ENCODE data around the gene WDHD1. TPM values are rescaled to one million over a fixed set of nuclear protein-coding genes. Genes with fewer than 3 reads are reported as not detected.

Gene WDHD1
- total RNA-seq, 5 donors from 2014 or later (not counting 1 experiment from before 2014, with no cell fraction given) = 2.5 to 6.1 (median 4.9) TPM

DNA sequence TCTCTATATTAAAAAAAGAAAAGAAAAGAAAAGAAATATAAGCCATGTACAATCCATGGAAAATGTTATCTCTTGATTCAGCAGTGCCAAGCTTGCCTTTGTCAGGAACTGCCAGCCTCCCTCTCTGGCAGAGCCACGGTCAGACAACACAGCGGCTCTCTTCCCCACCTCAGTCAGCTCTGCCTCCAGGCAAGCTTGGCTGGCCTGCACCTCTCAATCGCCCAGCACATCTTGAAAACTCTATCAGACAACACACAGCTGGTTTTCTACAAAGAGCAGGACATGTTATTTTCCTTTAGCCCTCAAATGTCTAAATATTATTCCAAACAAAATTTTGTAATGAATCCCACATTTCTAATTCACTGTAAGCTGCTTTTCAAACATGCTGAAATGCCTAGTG, 104.3 kb downstream of the WDHD1 start:
- Mint-ChIP-seq H3K4me3 (no peak overlapping the region), H3K9me3 (no peaks in the 10 kb centered on the region), H3K27me3 (peaks cover 3 to 4% of the 10 kb centered on the region in 2 donors), H3K27ac (no peak overlapping the region), H3K4me1 (peaks cover 3 to 5% (median 3%) of the 10 kb centered on the region in 3 donors), H3K36me3 (no peaks in the 10 kb centered on the region)
- WGBS (ENCODE audit: insufficient coverage) = 93% methylated on average over 3 of the region's 3 CpGs
- DNase-seq (no peak), ATAC-seq (replicated peaks in 1 of 4) (no peak)
- CTCF ChIA-PET = no interaction called here
- H3K36me3 ChIP-seq (ENCODE audit: control insufficient read depth in 2 of 2, extremely low read depth in 1 of 2, insufficient read depth in 1 of 2, low read length in 1 of 2) = no peaks in the 10 kb centered on the region
- no peaks in the 10 kb centered on the region for H3K4me1 ChIP-seq (ENCODE audit: control insufficient read depth in 1 of 2, extremely low read depth in 1 of 2, insufficient read depth in 2 of 2, low read length in 2 of 2)
- peaks cover 0 to 10% of the 10 kb centered on the region in 2 experiments for H3K27me3 ChIP-seq (replicated peaks in 1 of 2; ENCODE audit: control insufficient read depth in 2 of 2, extremely low read depth in 1 of 2, insufficient read depth in 2 of 2, low read length in 1 of 2)
- POLR2A ChIA-PET = no interaction called here
- no peaks in the 10 kb centered on the region for H3K9me3 ChIP-seq
- H3K4me3 ChIP-seq (ENCODE audit: control insufficient read depth in 1 of 2, extremely low read depth in 1 of 2, low read length in 1 of 2) = no peak overlapping the region
- no peak overlapping the region for H3K27ac ChIP-seq (ENCODE audit: low read length)

DNA sequence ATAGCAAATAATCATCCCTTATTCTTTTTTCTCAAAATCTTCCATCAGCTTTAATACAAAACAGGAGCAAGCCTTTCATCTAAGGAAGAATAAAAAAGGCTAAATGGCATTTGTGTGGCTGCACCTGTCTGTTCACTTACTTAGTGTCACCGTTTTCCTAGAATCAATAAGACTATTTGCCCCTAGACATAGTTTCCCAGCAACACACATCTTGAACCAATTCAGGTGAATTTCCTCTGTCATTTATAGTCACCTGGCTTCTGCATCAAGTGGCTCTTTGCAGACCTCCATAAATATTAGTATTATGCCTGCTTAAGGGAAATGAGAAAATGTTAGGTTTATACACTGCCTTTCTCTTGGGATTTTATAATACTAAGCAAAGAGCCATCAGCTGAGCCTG, 106.8 kb downstream of the WDHD1 start:
- ChIA-PET CTCF (interaction anchor here in 1 of 2 donors (0.6 kb wide), 1 partner anchor 451 kb away, joined by 3 read pairs; no protein-coding TSS in a partner anchor), POLR2A (no interaction called here)
- no CpG with 5 or more reads among the region's 1 CpG for WGBS (ENCODE audit: insufficient coverage)

DNA sequence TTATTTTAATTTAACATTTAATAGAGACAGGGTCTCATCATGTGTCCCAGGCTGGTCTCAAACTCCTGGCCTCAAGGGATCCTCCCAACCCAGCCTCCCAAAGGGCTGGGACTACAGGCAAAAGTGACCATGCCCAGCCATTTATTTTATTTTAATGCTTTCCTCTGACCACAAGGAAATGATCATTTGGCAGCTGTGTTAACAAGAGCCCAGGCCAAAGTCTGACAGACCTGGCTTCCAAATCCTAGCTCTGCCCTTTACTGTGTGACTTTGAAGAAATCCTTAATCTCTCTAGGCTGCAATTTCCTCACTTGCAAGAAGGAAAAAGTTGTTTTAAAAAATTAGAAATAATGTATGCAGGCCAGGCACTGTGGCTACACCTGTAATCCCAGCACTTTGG, 107.6 kb downstream of the WDHD1 start:
- POLR2A ChIA-PET = no interaction called here
- Histone ChIP-seq H3K36me3 (ENCODE audit: control insufficient read depth in 2 of 2, extremely low read depth in 1 of 2, insufficient read depth in 1 of 2, low read length in 1 of 2) (no peaks in the 10 kb centered on the region), H3K9me3 (no peaks in the 10 kb centered on the region), H3K27me3 (replicated peaks in 1 of 2; ENCODE audit: control insufficient read depth in 2 of 2, extremely low read depth in 1 of 2, insufficient read depth in 2 of 2, low read length in 1 of 2) (peaks cover 0 to 7% of the 10 kb centered on the region in 2 experiments), H3K4me1 (ENCODE audit: control insufficient read depth in 1 of 2, extremely low read depth in 1 of 2, insufficient read depth in 2 of 2, low read length in 2 of 2) (no peaks in the 10 kb centered on the region), H3K4me3 (ENCODE audit: control insufficient read depth in 1 of 2, extremely low read depth in 1 of 2, low read length in 1 of 2) (no peak overlapping the region), H3K27ac (ENCODE audit: low read length) (no peak overlapping the region)
- Mint-ChIP-seq H3K27me3 (peaks cover 0 to 4% of the 10 kb centered on the region in 2 donors), H3K9me3 (no peaks in the 10 kb centered on the region), H3K4me1 (peaks cover 3 to 5% (median 3%) of the 10 kb centered on the region in 3 donors), H3K4me3 (no peak overlapping the region), H3K36me3 (no peaks in the 10 kb centered on the region), H3K27ac (no peak overlapping the region)
- CTCF ChIA-PET = no interaction called here
- DNase-seq (no peak), ATAC-seq (replicated peaks in 1 of 4) (no peak)

More for the DNA sequence above, 106.8 kb downstream of the WDHD1 start:
- Mint-ChIP-seq H3K36me3 (no peaks in the 10 kb centered on the region), H3K9me3 (no peaks in the 10 kb centered on the region), H3K4me3 (no peak overlapping the region), H3K27me3 (peaks cover 0 to 4% of the 10 kb centered on the region in 2 donors), H3K27ac (no peak overlapping the region), H3K4me1 (peaks cover 3 to 5% (median 3%) of the 10 kb centered on the region in 3 donors)
- Histone ChIP-seq H3K27ac (ENCODE audit: low read length) (no peak overlapping the region), H3K9me3 (no peaks in the 10 kb centered on the region), H3K27me3 (replicated peaks in 1 of 2; ENCODE audit: control insufficient read depth in 2 of 2, extremely low read depth in 1 of 2, insufficient read depth in 2 of 2, low read length in 1 of 2) (peaks cover 0 to 9% of the 10 kb centered on the region in 2 experiments), H3K36me3 (ENCODE audit: control insufficient read depth in 2 of 2, extremely low read depth in 1 of 2, insufficient read depth in 1 of 2, low read length in 1 of 2) (no peaks in the 10 kb centered on the region), H3K4me3 (ENCODE audit: control insufficient read depth in 1 of 2, extremely low read depth in 1 of 2, low read length in 1 of 2) (no peak overlapping the region), H3K4me1 (ENCODE audit: control insufficient read depth in 1 of 2, extremely low read depth in 1 of 2, insufficient read depth in 2 of 2, low read length in 2 of 2) (no peaks in the 10 kb centered on the region)
- ATAC-seq (replicated peaks in 1 of 4) (no peak), DNase-seq (no peak)

DNA sequence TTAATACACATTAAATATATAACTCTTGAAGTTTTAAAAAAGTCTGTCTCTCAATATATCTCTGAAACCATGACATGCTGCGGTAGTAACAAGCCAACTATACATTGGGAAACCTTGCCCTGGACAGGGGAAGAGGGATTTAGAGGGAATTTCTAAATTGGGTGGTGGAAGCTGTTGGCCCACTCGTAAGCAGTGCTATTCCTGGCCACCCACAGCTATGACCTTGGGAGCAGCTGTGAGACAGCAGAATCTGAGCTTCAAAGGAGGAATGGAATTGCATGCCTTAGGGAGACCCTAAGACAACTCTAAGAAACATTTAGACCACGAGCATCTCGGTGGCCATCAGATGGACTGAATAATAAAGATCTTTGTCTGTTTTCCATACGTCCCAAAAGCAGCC, 108.5 kb downstream of the WDHD1 start:
- no peak overlapping the region for H3K4me3 ChIP-seq (ENCODE audit: control insufficient read depth in 1 of 2, extremely low read depth in 1 of 2, low read length in 1 of 2)
- no peaks in the 10 kb centered on the region for H3K36me3 Mint-ChIP-seq
- H3K4me3 Mint-ChIP-seq = no peak overlapping the region
- WGBS (ENCODE audit: insufficient coverage) = 71% methylated on average over 1 of the region's 5 CpGs
- ATAC-seq (replicated peaks in 1 of 4) (no peak), DNase-seq (no peak)
- no peaks in the 10 kb centered on the region for H3K36me3 ChIP-seq (ENCODE audit: control insufficient read depth in 2 of 2, extremely low read depth in 1 of 2, insufficient read depth in 1 of 2, low read length in 1 of 2)
- H3K4me1 Mint-ChIP-seq = peaks cover 3 to 5% (median 3%) of the 10 kb centered on the region in 3 donors
- H3K27ac ChIP-seq (ENCODE audit: low read length) = no peak overlapping the region
- peaks cover 0 to 4% of the 10 kb centered on the region in 2 experiments for H3K27me3 ChIP-seq (replicated peaks in 1 of 2; ENCODE audit: control insufficient read depth in 2 of 2, extremely low read depth in 1 of 2, insufficient read depth in 2 of 2, low read length in 1 of 2)
- peaks cover 0 to 4% of the 10 kb centered on the region in 2 donors for H3K27me3 Mint-ChIP-seq
- no peaks in the 10 kb centered on the region for H3K9me3 Mint-ChIP-seq
- no peaks in the 10 kb centered on the region for H3K4me1 ChIP-seq (ENCODE audit: control insufficient read depth in 1 of 2, extremely low read depth in 1 of 2, insufficient read depth in 2 of 2, low read length in 2 of 2)
- no peaks in the 10 kb centered on the region for H3K9me3 ChIP-seq
- CTCF ChIA-PET = interaction anchor here (0.6 to 0.7 kb wide), 3 partner anchors 35 to 147 kb away, joined by 3 to 6 read pairs (median 3); no protein-coding TSS in a partner anchor
- no peak overlapping the region for H3K27ac Mint-ChIP-seq
- POLR2A ChIA-PET = interaction anchor here in 1 of 2 donors (0.7 kb wide), 1 partner anchor 188 kb away, joined by 3 read pairs; no protein-coding TSS in a partner anchor

DNA sequence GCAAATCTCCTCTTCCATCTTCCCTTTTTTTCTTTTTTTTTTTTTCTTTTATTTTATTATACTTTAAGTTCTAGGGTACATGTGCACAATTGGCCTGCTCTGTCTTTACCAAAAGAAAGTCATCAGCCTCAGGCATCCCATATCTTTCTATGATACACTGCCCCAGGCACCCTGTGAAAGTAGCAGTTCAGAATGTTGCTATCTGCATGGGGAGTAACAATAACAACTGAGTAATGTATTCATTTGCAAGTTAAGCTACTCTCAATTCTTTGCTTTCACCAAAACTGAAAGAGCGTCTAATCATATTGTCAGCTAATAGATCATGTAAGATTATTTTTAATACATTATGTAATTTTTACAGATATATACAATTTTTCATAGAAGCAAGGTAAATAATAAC, 110.8 kb downstream of the WDHD1 start:
- H3K36me3 Mint-ChIP-seq = no peaks in the 10 kb centered on the region
- WGBS (ENCODE audit: insufficient coverage) = no CpG with 5 or more reads among the region's 1 CpG
- DNase-seq (no peak), ATAC-seq (replicated peaks in 1 of 4) (no peak)
- CTCF ChIA-PET = interaction anchor here in 1 of 2 donors (0.7 kb wide), 1 partner anchor 1561 kb away, joined by 3 read pairs; no protein-coding TSS in a partner anchor
- H3K4me3 Mint-ChIP-seq = no peak overlapping the region
- no peaks in the 10 kb centered on the region for H3K9me3 Mint-ChIP-seq
- H3K4me1 Mint-ChIP-seq = no peaks in the 10 kb centered on the region
- peaks cover 0 to 4% of the 10 kb centered on the region in 2 donors for H3K27me3 Mint-ChIP-seq
- peaks cover 0 to 4% of the 10 kb centered on the region in 2 experiments for H3K27me3 ChIP-seq (replicated peaks in 1 of 2; ENCODE audit: control insufficient read depth in 2 of 2, extremely low read depth in 1 of 2, insufficient read depth in 2 of 2, low read length in 1 of 2)
- H3K9me3 ChIP-seq = no peaks in the 10 kb centered on the region
- POLR2A ChIA-PET = no interaction called here
- H3K4me1 ChIP-seq (ENCODE audit: control insufficient read depth in 1 of 2, extremely low read depth in 1 of 2, insufficient read depth in 2 of 2, low read length in 2 of 2) = no peaks in the 10 kb centered on the region
- no peak overlapping the region for H3K4me3 ChIP-seq (ENCODE audit: control insufficient read depth in 1 of 2, extremely low read depth in 1 of 2, low read length in 1 of 2)
- H3K27ac ChIP-seq (ENCODE audit: low read length) = no peak overlapping the region
- H3K27ac Mint-ChIP-seq = no peak overlapping the region
- no peaks in the 10 kb centered on the region for H3K36me3 ChIP-seq (ENCODE audit: control insufficient read depth in 2 of 2, extremely low read depth in 1 of 2, insufficient read depth in 1 of 2, low read length in 1 of 2)

DNA sequence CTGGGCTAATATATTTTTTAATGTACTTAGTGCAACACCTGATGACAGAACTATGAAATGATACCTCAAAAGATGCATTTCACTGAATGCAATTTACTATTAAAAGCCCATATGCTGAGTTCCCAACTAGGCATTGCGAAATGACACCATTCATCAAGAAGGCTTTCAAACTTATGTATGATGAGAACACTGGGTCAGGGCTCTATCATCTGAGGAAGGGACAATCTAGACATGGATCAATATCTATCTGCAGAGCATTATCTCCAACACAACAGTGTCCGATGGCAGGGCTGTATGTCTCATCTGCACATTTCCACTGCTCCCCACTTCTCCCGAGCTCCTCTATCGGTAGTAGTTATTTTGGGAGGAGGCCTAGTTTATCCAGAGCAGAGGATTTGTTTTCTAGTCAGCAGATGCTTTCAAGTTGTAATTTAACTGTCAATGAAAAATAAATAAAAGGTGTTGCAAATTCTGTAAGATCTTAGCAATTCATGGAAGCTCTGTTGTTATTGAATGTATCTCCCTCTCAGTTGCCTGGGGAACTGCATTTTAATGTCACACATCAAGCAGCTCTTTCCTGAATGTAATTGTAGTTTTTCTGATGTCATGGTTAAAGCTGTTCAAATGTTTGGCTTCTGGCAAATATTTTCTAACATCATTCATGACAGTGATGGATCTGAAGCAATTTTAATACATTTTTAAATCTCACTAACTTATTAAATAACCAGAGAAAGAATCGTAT, 116.9 kb downstream of the WDHD1 start:
- peaks cover 9 to 13% (median 12%) of the 10 kb centered on the region in 3 donors for H3K4me1 Mint-ChIP-seq
- no peaks in the 10 kb centered on the region for H3K27me3 ChIP-seq (replicated peaks in 1 of 2; ENCODE audit: control insufficient read depth in 2 of 2, extremely low read depth in 1 of 2, insufficient read depth in 2 of 2, low read length in 1 of 2)
- CTCF ChIA-PET = no interaction called here
- H3K27ac ChIP-seq (ENCODE audit: low read length) = no peak overlapping the region
- no peaks in the 10 kb centered on the region for H3K36me3 ChIP-seq (ENCODE audit: control insufficient read depth in 2 of 2, extremely low read depth in 1 of 2, insufficient read depth in 1 of 2, low read length in 1 of 2)
- WGBS (ENCODE audit: insufficient coverage) = no CpG with 5 or more reads among the region's 5 CpGs
- no peak overlapping the region for H3K4me3 ChIP-seq (ENCODE audit: control insufficient read depth in 1 of 2, extremely low read depth in 1 of 2, low read length in 1 of 2)
- H3K4me1 ChIP-seq (ENCODE audit: control insufficient read depth in 1 of 2, extremely low read depth in 1 of 2, insufficient read depth in 2 of 2, low read length in 2 of 2) = peaks cover 0 to 2% of the 10 kb centered on the region in 2 experiments
- POLR2A ChIA-PET = no interaction called here
- H3K9me3 ChIP-seq = no peaks in the 10 kb centered on the region
- ATAC-seq (replicated peaks in 1 of 4) (no peak), DNase-seq (no peak)
- H3K27ac Mint-ChIP-seq = no peak overlapping the region
- no peak overlapping the region for H3K4me3 Mint-ChIP-seq
- H3K9me3 Mint-ChIP-seq = no peaks in the 10 kb centered on the region
- no peaks in the 10 kb centered on the region for H3K27me3 Mint-ChIP-seq
- H3K36me3 Mint-ChIP-seq = no peaks in the 10 kb centered on the region
